CD4-positive, alpha-beta T cell (primary cell): ENCODE data around the gene AKAP7. TPM values are rescaled to one million over a fixed set of nuclear protein-coding genes. Genes with fewer than 3 reads are reported as not detected.

ENCODE experiments used
- ATAC-seq: fragments of 200-7000 bp; cut with Tn5 transposase; one replicate; pipeline ENCODE4 v1.10.0; 2022; ENCODE audit warnings: mild to moderate bottlenecking; ENCODE audit not compliant: poor library complexity
- CTCF ChIA-PET: fragments of 350-600 bp; sonication (Branson Sonifier 250); formaldehyde crosslinking; loops from one replicate; lab custom pipeline; 2021; ENCODE audit warnings: antibody characterized with exemption, inconsistent platforms; lab: Charles Lee
- POLR2A ChIA-PET: fragments of 350-600 bp; sonication (Branson Sonifier 250); formaldehyde crosslinking; loops from one replicate; lab custom pipeline; 2021; ENCODE audit warnings: antibody characterized with exemption, inconsistent platforms; lab: Charles Lee
- DNase-seq, 14 experiments: peaks; one replicate each; pipeline ENCODE4 v3.0.0-alpha.2; 2013 to 2020; ENCODE audit warnings: mixed read lengths in 2 of 14
- H3K27ac ChIP-seq, 2 donors: one replicate each; pipeline versions ENCODE4 v1.5.1 to v1.7.0; 2013; ENCODE audit warnings: low read length in 2 of 2, low read depth in 1 of 2, mild to moderate bottlenecking in 1 of 2
- H3K27me3 ChIP-seq, 2 experiments: 1 replicate in 1 of 2; 2 replicates in 1 of 2; pipeline versions ENCODE4 v1.6.1 to v1.7.0; 2013; ENCODE audit warnings: low read length in 2 of 2, control low read depth in 1 of 2, mild to moderate bottlenecking in 1 of 2, moderate library complexity in 1 of 2; ENCODE audit not compliant: insufficient read depth in 2 of 2, control insufficient read depth in 1 of 2
- H3K36me3 ChIP-seq: one replicate; pipeline ENCODE4 v1.6.1; 2013; ENCODE audit warnings: low read length, control low read depth; ENCODE audit not compliant: insufficient read depth
- H3K4me1 ChIP-seq: one replicate; pipeline ENCODE4 v1.6.1; 2013; ENCODE audit warnings: low read length, control low read depth; ENCODE audit not compliant: insufficient read depth
- H3K4me3 ChIP-seq: one replicate; pipeline ENCODE4 v1.5.1; 2013; ENCODE audit warnings: mild to moderate bottlenecking, low read length, moderate library complexity
- H3K9me3 ChIP-seq, 2 experiments: 1 replicate in 1 of 2; 2 replicates in 1 of 2; pipeline versions ENCODE4 v1.6.1 to v1.7.0; 2013; ENCODE audit warnings: low read length in 2 of 2, mild to moderate bottlenecking in 2 of 2, control low read depth in 1 of 2, moderate library complexity in 1 of 2; ENCODE audit not compliant: control insufficient read depth in 1 of 2, insufficient read depth in 1 of 2
- H3K27ac Mint-ChIP-seq: one replicate; pipeline ENCODE4 v1.8.0; 2020; ENCODE audit warnings: mixed read lengths
- H3K27me3 Mint-ChIP-seq: one replicate; pipeline ENCODE4 v1.8.0; 2021; ENCODE audit warnings: mixed read lengths
- H3K36me3 Mint-ChIP-seq: one replicate; pipeline ENCODE4 v1.8.0; 2021; ENCODE audit warnings: low read depth, mixed read lengths
- H3K4me1 Mint-ChIP-seq: one replicate; pipeline ENCODE4 v1.8.0; 2021; ENCODE audit warnings: low read depth, mixed read lengths
- H3K4me3 Mint-ChIP-seq: one replicate; pipeline ENCODE4 v1.8.0; 2020; ENCODE audit warnings: mild to moderate bottlenecking, mixed read lengths
- H3K9me3 Mint-ChIP-seq: one replicate; pipeline ENCODE4 v1.8.0; 2020; ENCODE audit warnings: mixed read lengths
- intact Hi-C, 2 experiments: fragments of 100-400 bp; cut with DNase I in 1 of 2; cut with micrococcal nuclease in 1 of 2; formaldehyde crosslinking; loops; one replicate each; pipeline versions ENCODE4 v1.15.1 to v1.9.0; 2023 to 2025; cut with DNase I, micrococcal nuclease
- total RNA-seq, 174 experiments: library from RNA in 2 of 174; stranded (reverse) in 2 of 174; gene quantifications; one replicate each; pipeline ENCODE4 v1.2.3 and lab custom pipeline; 2021 to 2026
- TF ChIP-seq, protein P1 (sequence below): fragments of 200-600 bp; IDR thresholded peaks from one replicate; pipeline ENCODE4 v1.8.0; 2022; ENCODE audit warnings: antibody characterized with exemption, mild to moderate bottlenecking

AKAP7 gene
- total RNA-seq, 2 experiments from 2014 or later: 9.1 to 12.2 TPM

- no peak overlapping the region for H3K27ac ChIP-seq
- H3K4me3 ChIP-seq: no peak overlapping the region
- intact Hi-C loops: no loop called here
- ChIA-PET CTCF (interaction anchor here (0.6 kb wide), 1 partner anchor 1410 kb away, joined by 3 read pairs; no protein-coding TSS in a partner anchor), POLR2A (interaction anchor here (1.0 to 1.4 kb wide), 3 partner anchors 10 to 13 kb away, joined by 3 to 4 read pairs (median 3); no protein-coding TSS in a partner anchor)
- H3K9me3 ChIP-seq: no peaks in the 10 kb centered on the region
- no peaks in the 10 kb centered on the region for H3K27me3 ChIP-seq
- Mint-ChIP-seq H3K9me3 (peaks cover 4% of the 10 kb centered on the region), H3K27ac (no peak overlapping the region), H3K4me1 (peaks cover 41% of the 10 kb centered on the region), H3K36me3 (peaks cover 82% of the 10 kb centered on the region), H3K4me3 (no peak overlapping the region), H3K27me3 (no peaks in the 10 kb centered on the region)
- DNase-seq: no peak
- TF ChIP-seq, protein P1, sequence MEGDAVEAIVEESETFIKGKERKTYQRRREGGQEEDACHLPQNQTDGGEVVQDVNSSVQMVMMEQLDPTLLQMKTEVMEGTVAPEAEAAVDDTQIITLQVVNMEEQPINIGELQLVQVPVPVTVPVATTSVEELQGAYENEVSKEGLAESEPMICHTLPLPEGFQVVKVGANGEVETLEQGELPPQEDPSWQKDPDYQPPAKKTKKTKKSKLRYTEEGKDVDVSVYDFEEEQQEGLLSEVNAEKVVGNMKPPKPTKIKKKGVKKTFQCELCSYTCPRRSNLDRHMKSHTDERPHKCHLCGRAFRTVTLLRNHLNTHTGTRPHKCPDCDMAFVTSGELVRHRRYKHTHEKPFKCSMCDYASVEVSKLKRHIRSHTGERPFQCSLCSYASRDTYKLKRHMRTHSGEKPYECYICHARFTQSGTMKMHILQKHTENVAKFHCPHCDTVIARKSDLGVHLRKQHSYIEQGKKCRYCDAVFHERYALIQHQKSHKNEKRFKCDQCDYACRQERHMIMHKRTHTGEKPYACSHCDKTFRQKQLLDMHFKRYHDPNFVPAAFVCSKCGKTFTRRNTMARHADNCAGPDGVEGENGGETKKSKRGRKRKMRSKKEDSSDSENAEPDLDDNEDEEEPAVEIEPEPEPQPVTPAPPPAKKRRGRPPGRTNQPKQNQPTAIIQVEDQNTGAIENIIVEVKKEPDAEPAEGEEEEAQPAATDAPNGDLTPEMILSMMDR: no peak
- no peak for ATAC-seq
- H3K4me1 ChIP-seq: no peaks in the 10 kb centered on the region
- H3K36me3 ChIP-seq: no peaks in the 10 kb centered on the region
Measured at GRCh38 chr6:131270534-131270933, 135.3 kb downstream of the AKAP7 start.

- intact Hi-C loops: loop anchor here in 1 of 2 experiments (5.0 kb wide), 1 partner anchor 68 kb away; no protein-coding TSS in a partner anchor
- Mint-ChIP-seq H3K27me3 (no peaks in the 10 kb centered on the region), H3K4me1 (peaks cover 47% of the 10 kb centered on the region), H3K36me3 (peaks cover 74% of the 10 kb centered on the region), H3K27ac (no peak overlapping the region), H3K4me3 (no peak overlapping the region), H3K9me3 (peaks cover 9% of the 10 kb centered on the region)
- Histone ChIP-seq H3K9me3 (peaks cover 0 to 6% of the 10 kb centered on the region in 2 experiments), H3K4me1 (peaks cover 2% of the 10 kb centered on the region), H3K27me3 (no peaks in the 10 kb centered on the region), H3K27ac (no peak overlapping the region), H3K4me3 (no peak overlapping the region), H3K36me3 (no peaks in the 10 kb centered on the region)
- ATAC-seq (no peak), DNase-seq (no peak)
- CTCF ChIA-PET: no interaction called here
- POLR2A ChIA-PET: interaction anchor here (0.6 kb wide), 1 partner anchor 224 kb away, joined by 3 read pairs; no protein-coding TSS in a partner anchor
- TF ChIP-seq, protein P1: no peak
Measured at GRCh38 chr6:131275273-131275672, 140.0 kb downstream of the AKAP7 start.

GRCh38 chr6:131277591-131277990 lies 142.3 kb downstream of the AKAP7 start:
- Histone ChIP-seq H3K27ac (no peak overlapping the region), H3K36me3 (no peaks in the 10 kb centered on the region), H3K9me3 (peaks cover 0 to 6% of the 10 kb centered on the region in 2 experiments), H3K4me3 (no peak overlapping the region), H3K27me3 (no peaks in the 10 kb centered on the region), H3K4me1 (peaks cover 20% of the 10 kb centered on the region)
- Mint-ChIP-seq H3K4me1 (peaks cover 70% of the 10 kb centered on the region), H3K36me3 (peaks cover 65% of the 10 kb centered on the region), H3K27ac (peak overlapping the region; percentile 62), H3K27me3 (no peaks in the 10 kb centered on the region), H3K9me3 (peaks cover 9% of the 10 kb centered on the region), H3K4me3 (no peak overlapping the region)
- POLR2A ChIA-PET: interaction anchor here (0.7 kb wide), 1 partner anchor 13 kb away, joined by 3 read pairs; no protein-coding TSS in a partner anchor
- DNase-seq: no peak
- intact Hi-C loops: loop anchor here in 1 of 2 experiments (5.0 kb wide), 1 partner anchor 70 kb away; no protein-coding TSS in a partner anchor
- ATAC-seq: no peak
- CTCF ChIA-PET: no interaction called here
- TF ChIP-seq, protein P1: no peak
